IPS-20b (cell line): ENCODE results near the gene MAP2K5.

Source experiments
- H3K27ac ChIP-seq: one replicate; pipeline ENCODE4 v1.5.1; 2013; ENCODE audit warnings: low read length
- H3K27me3 ChIP-seq: 2 replicates; pipeline ENCODE4 v1.6.1; 2013; ENCODE audit warnings: mild to moderate bottlenecking, low read length, inconsistent platforms; ENCODE audit not compliant: insufficient read depth
- H3K36me3 ChIP-seq: 2 replicates; pipeline ENCODE4 v1.6.1; 2013; ENCODE audit warnings: low read depth, mild to moderate bottlenecking, inconsistent platforms, low read length, moderate library complexity; ENCODE audit not compliant: insufficient read depth
- H3K4me1 ChIP-seq: 2 replicates; pipeline ENCODE4 v1.6.1; 2013; ENCODE audit warnings: mild to moderate bottlenecking, control low read depth, inconsistent platforms, low read length, moderate library complexity; ENCODE audit not compliant: insufficient read depth
- H3K4me3 ChIP-seq: 2 replicates; pipeline ENCODE4 v1.5.1; 2013; ENCODE audit warnings: mild to moderate bottlenecking, low read length, inconsistent platforms
- H3K9ac ChIP-seq: 2 replicates; pipeline ENCODE4 v1.6.1; 2013; ENCODE audit warnings: low read depth, mild to moderate bottlenecking, inconsistent platforms, low read length, moderate library complexity
- H3K9me3 ChIP-seq: 2 replicates; pipeline ENCODE4 v1.6.1; 2013; ENCODE audit warnings: mild to moderate bottlenecking, low read depth, low read length, inconsistent platforms; ENCODE audit not compliant: insufficient read depth

MAP2K5 gene

GRCh38 chr15:67850336-67850735 lies 307.8 kb downstream of the MAP2K5 start:
- no peaks in the 10 kb centered on the region for H3K27me3 ChIP-seq
- H3K9ac ChIP-seq = no peak overlapping the region
- no peak overlapping the region for H3K27ac ChIP-seq
- H3K4me1 ChIP-seq = peaks cover 5% of the 10 kb centered on the region; the same call in 1 of the 2 replicates
- H3K36me3 ChIP-seq = no peaks in the 10 kb centered on the region
- no peaks in the 10 kb centered on the region for H3K9me3 ChIP-seq
- no peak overlapping the region for H3K4me3 ChIP-seq

GRCh38 chr15:67850994-67851571 lies 308.6 kb downstream of the MAP2K5 start:
- H3K36me3 ChIP-seq = no peaks in the 10 kb centered on the region
- H3K27me3 ChIP-seq = no peaks in the 10 kb centered on the region
- no peak overlapping the region for H3K27ac ChIP-seq
- no peaks in the 10 kb centered on the region for H3K9me3 ChIP-seq
- H3K4me3 ChIP-seq = no peak overlapping the region
- H3K9ac ChIP-seq = no peak overlapping the region
- H3K4me1 ChIP-seq = peaks cover 5% of the 10 kb centered on the region; the same call in 1 of the 2 replicates

GRCh38 chr15:67852418-67852817 lies 309.9 kb downstream of the MAP2K5 start:
- no peaks in the 10 kb centered on the region for H3K9me3 ChIP-seq
- peak overlapping the region; percentile 0; the same call in 1 of the 2 replicates for H3K9ac ChIP-seq
- H3K27me3 ChIP-seq = no peaks in the 10 kb centered on the region
- no peak overlapping the region for H3K27ac ChIP-seq
- no peak overlapping the region for H3K4me3 ChIP-seq
- H3K4me1 ChIP-seq = peaks cover 5% of the 10 kb centered on the region; the same call in 1 of the 2 replicates
- no peaks in the 10 kb centered on the region for H3K36me3 ChIP-seq

- peaks cover 5% of the 10 kb centered on the region; the same call in 1 of the 2 replicates for H3K4me1 ChIP-seq
- H3K27ac ChIP-seq = no peak overlapping the region
- H3K9ac ChIP-seq = peak overlapping the region; percentile 0; the same call in 1 of the 2 replicates
- H3K27me3 ChIP-seq = no peaks in the 10 kb centered on the region
- no peaks in the 10 kb centered on the region for H3K9me3 ChIP-seq
- H3K4me3 ChIP-seq = 0 out of 2 replicates have a peak overlapping the region, but pooled peaks have one; percentile 7
- H3K36me3 ChIP-seq = no peaks in the 10 kb centered on the region
These were observed 311.0 kb downstream of the MAP2K5 start for GRCh38 chr15:67853454-67853853.

GRCh38 chr15:67854358-67854757 lies 311.9 kb downstream of the MAP2K5 start:
- no peak overlapping the region for H3K27ac ChIP-seq
- H3K27me3 ChIP-seq = no peaks in the 10 kb centered on the region
- no peak overlapping the region for H3K4me3 ChIP-seq
- no peaks in the 10 kb centered on the region for H3K36me3 ChIP-seq
- peak overlapping the region; percentile 13; the same call in 1 of the 2 replicates for H3K9ac ChIP-seq
- H3K9me3 ChIP-seq = no peaks in the 10 kb centered on the region
- H3K4me1 ChIP-seq = peaks cover 5% of the 10 kb centered on the region; the same call in 1 of the 2 replicates

DNA sequence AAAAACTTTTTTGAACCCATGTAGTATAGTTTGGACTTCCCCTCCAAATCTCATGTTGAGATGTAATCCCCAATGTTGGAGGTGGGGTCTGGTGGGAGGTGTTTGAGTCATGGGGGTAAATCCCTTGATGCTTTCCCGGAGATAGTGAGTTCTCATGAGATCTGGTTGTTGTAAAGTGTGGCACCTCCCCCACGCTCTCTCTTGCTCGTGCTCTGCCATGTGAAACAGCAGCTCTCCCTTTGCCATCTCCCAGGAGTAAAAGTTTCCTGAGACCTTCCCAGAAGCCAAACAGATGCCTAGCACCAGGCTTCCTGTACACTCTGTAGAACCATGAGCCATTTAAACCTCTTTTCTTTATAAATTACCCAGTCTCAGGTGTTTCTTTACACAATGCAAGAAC lies 313.3 kb downstream of the MAP2K5 start:
- no peaks in the 10 kb centered on the region for H3K36me3 ChIP-seq
- no peak overlapping the region for H3K9ac ChIP-seq
- H3K9me3 ChIP-seq = no peaks in the 10 kb centered on the region
- no peak overlapping the region for H3K4me3 ChIP-seq
- no peak overlapping the region for H3K27ac ChIP-seq
- H3K27me3 ChIP-seq = no peaks in the 10 kb centered on the region; the same call in 1 of the 2 replicates
- H3K4me1 ChIP-seq = peaks cover 5% of the 10 kb centered on the region; the same call in 1 of the 2 replicates
